K562 (cell line): Measurements from ENCODE around the gene ZBTB48. TPM values are rescaled to one million over a fixed set of nuclear protein-coding genes. Genes with fewer than 3 reads are reported as not detected.

Source experiments
- FOXK1 ChIP-seq: sonication (generic); formaldehyde crosslinking; IDR thresholded peaks from 2 replicates; pipeline ENCODE4 v1.8.0; 2022; ENCODE audit warnings: missing genetic modification reagents, mild to moderate bottlenecking, borderline replicate concordance
- ZBTB40 ChIP-seq, 2 experiments: fragments of 450-650 bp in 1 of 2; sonication (generic) in 1 of 2; formaldehyde crosslinking in 1 of 2; IDR thresholded peaks; 2 replicates each; pipeline versions ENCODE4 v1.7.1 to v1.9.0; 2016 to 2022; ENCODE audit warnings: inconsistent platforms in 1 of 2, mild to moderate bottlenecking in 1 of 2, missing genetic modification reagents in 1 of 2
- polyA plus RNA-seq, 8 experiments: library from polyadenylated mRNA; depleted of rRNA in 4 of 8; stranded (reverse) in 5 of 8; unstranded in 3 of 8; fragments of >200 nt; fragmentation: Nextera tagmentation in 2 of 8; fragmentation: Illumina TruSeq in 1 of 8; extraction: Ambion mirVana in 2 of 8; extraction: Trizol in 1 of 8; gene quantifications; 2 replicates each; pipeline versions ENCODE4 v1.2.1 to v1.2.3, GENCODE V29; 2011 to 2014; ENCODE audit warnings: inconsistent platforms in 1 of 8, missing spikeins in 1 of 8
- total RNA-seq, 7 experiments: library from RNA; depleted of rRNA in 6 of 7; stranded (reverse); fragments of >200 nt in 6 of 7; fragmentation: Illumina TruSeq in 2 of 7; extraction: Trizol in 2 of 7; gene quantifications; 2 replicates each; pipeline versions ENCODE4 v1.2.1 to v1.2.3, GENCODE V29; 2011 to 2021; ENCODE audit warnings: low replicate concordance in 1 of 7

Gene ZBTB48
- total and polyA plus RNA-seq, 9 of the 15 experiments (the other 6 are each of a cell fraction or from before 2014, with no cell fraction given), result 1.9 to 66.9 (median 29.5) TPM

- 0 out of 2 replicates have a peak, but pooled peaks have one; percentile 1 for TF ChIP-seq ZBTB40 (IDR thresholded peaks at IDR 0.05)
- no peak for TF ChIP-seq ZBTB40 (CRISPR knock-in tag; IDR thresholded peaks at IDR 0.05)
- TF ChIP-seq FOXK1, result 0 out of 2 replicates have a peak, but pooled peaks have one; percentile 44
These were observed 24.7 kb upstream of the ZBTB48 start, which contains the start of gene TAS1R1 (continued) for GRCh38 chr1:6554907-6555778.
